GM12872 (cell line): Measurements from ENCODE around the gene COL15A1.

ENCODE experiments used
- CTCF ChIP-seq: IDR thresholded peaks from 3 replicates; pipeline ENCODE4 v1.5.1; 2011; ENCODE audit warnings: low read depth, mild to moderate bottlenecking, low read length, moderate library complexity; ENCODE audit not compliant: insufficient read depth

Gene COL15A1

DNA sequence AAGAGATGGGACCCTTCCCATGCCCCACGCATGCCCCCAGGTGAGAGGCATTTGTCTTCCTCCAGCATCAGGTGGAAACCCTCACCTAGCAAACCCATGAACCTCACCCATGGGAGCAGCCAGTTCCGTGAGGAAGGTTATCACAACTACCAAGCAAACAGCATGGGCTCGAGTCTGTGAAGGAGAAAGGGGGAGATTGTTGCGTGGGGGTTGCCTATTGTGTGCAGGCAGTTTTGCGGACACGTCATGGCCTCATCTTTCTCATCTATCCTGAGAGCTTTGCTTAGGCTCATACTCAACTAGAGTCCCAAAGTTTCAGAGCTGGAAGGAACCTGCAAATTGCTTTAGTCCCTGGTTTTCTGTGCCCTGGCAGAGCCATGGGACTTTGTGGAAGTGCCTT lies 87.6 kb downstream of the COL15A1 start:
- TF ChIP-seq CTCF, result no peak

- no peak for TF ChIP-seq CTCF
Observed at GRCh38 chr9:99031994-99032393, 88.3 kb downstream of the COL15A1 start.

- TF ChIP-seq CTCF, result no peak
Observed at GRCh38 chr9:99034149-99034548, 90.4 kb downstream of the COL15A1 start.

GRCh38 chr9:99035313-99035712 lies 91.6 kb downstream of the COL15A1 start:
- TF ChIP-seq CTCF, result no peak

DNA sequence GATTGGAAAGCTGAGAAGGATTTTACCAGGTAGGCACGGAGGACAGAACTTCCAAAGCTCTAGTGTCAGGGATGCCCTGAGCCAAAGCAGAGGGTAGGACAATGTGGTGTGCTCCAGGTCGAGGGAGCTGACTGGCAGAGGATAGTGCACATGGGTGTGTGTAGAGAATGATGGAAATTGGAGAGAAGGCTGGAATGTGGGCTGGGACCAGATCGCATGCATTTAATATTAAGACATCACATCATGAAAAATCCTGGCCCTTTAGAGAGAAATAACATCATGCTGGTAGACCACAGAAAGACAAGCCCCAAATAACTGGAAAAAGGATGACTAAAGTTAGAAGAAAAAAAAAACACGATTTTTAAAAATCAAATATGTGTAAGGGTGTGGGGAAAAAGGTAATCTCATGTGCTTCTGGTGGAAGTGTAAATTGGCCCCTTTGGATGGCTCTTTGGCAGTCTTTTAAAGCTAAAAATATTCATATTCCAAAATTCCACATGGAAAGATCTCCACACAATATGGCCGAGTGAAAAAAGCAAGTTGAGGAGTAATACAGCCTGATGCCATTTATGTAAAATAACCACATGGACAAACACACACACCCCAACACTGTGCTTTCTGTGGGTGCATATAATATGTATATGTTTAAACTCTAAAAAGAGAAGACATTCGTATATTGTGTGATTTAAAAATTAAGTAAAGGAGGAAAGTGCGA lies 94.2 kb downstream of the COL15A1 start:
- no peak for TF ChIP-seq CTCF

DNA sequence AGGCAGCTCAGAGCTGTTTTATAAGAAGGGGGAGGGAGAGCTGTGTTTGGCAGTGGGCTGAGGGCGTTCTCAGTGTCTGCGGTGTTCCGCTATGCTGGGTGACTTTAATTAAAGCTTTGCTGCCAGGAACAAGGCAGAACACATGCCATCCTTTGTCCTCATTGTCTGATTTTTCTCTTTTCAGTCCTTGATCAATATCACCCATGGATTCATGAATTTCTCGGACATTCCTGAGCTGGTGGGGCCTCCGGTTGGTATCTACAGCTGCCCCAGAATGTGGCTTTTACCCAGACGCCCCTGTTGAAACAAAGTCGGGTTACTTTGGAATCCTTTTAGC lies 94.7 kb downstream of the COL15A1 start:
- TF ChIP-seq CTCF, result no peak

- TF ChIP-seq CTCF, result no peak
Observed at GRCh38 chr9:99039505-99040182, 95.9 kb downstream of the COL15A1 start.
